Measurements from ENCODE around the gene RNF114.

GRCh38 chr20:49987015-49987867, 51.0 kb downstream of the RNF114 start:
- TF ChIP-seq POLR2AphosphoS5 (IDR thresholded peaks at IDR 0.05; ENCODE audit: borderline replicate concordance, low read depth, low read length) (no peak), EZH2 (IDR thresholded peaks at IDR 0.05) (no peak), FOXP2 (optimal IDR thresholded peaks at IDR 0.05; ENCODE audit: control extremely low read depth, extremely low read length, insufficient read depth) (no peak)

Measured in SK-N-MC (cell line).